PC-9 (cell line): ENCODE results near the gene MCCC2.

Source experiments
- EZH2 ChIP-seq: fragments of 200-600 bp; sonication (generic); IDR thresholded peaks from 2 replicates; pipeline ENCODE4 v1.8.0; 2017; ENCODE audit warnings: antibody characterized with exemption, low read depth
- TF ChIP-seq, protein P1 (sequence below): fragments of 200-600 bp; sonication (generic); conservative IDR thresholded peaks from 2 replicates; pipeline ENCODE4 v1.6.1; 2017; ENCODE audit warnings: mixed run types, antibody characterized with exemption, mild to moderate bottlenecking, moderate library complexity

GRCh38 chr5:71633255-71634155 is 46.4 kb downstream of the MCCC2 start:
- TF ChIP-seq, protein P1, sequence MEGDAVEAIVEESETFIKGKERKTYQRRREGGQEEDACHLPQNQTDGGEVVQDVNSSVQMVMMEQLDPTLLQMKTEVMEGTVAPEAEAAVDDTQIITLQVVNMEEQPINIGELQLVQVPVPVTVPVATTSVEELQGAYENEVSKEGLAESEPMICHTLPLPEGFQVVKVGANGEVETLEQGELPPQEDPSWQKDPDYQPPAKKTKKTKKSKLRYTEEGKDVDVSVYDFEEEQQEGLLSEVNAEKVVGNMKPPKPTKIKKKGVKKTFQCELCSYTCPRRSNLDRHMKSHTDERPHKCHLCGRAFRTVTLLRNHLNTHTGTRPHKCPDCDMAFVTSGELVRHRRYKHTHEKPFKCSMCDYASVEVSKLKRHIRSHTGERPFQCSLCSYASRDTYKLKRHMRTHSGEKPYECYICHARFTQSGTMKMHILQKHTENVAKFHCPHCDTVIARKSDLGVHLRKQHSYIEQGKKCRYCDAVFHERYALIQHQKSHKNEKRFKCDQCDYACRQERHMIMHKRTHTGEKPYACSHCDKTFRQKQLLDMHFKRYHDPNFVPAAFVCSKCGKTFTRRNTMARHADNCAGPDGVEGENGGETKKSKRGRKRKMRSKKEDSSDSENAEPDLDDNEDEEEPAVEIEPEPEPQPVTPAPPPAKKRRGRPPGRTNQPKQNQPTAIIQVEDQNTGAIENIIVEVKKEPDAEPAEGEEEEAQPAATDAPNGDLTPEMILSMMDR: no peak
- no peak for TF ChIP-seq EZH2
